GM12872 (cell line): ENCODE data around the gene ZNF784.

Experiments
- TF ChIP-seq, protein P1 (sequence below): IDR thresholded peaks from 3 replicates; pipeline ENCODE4 v1.5.1; 2011; ENCODE audit warnings: low read depth, mild to moderate bottlenecking, low read length, moderate library complexity; ENCODE audit not compliant: insufficient read depth

Gene ZNF784

DNA sequence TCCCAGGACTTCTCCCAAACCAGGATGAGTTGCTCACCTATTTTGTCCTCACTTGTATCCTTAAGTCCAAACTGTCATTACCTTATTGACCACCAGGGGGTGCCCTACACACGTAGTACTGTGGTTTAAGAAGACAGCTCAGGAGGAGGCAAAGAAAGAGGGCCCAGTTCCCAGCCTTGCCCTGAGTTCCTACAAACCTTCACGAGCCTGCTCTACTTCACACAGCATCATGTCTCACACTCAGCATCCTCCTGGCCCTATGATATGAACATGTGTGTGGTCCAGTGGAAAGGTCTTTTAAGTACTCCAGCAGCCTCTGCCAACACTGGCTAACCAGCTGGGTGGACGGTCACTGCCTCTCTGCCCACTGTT is 8.1 kb upstream of the ZNF784 start:
- TF ChIP-seq, protein P1, sequence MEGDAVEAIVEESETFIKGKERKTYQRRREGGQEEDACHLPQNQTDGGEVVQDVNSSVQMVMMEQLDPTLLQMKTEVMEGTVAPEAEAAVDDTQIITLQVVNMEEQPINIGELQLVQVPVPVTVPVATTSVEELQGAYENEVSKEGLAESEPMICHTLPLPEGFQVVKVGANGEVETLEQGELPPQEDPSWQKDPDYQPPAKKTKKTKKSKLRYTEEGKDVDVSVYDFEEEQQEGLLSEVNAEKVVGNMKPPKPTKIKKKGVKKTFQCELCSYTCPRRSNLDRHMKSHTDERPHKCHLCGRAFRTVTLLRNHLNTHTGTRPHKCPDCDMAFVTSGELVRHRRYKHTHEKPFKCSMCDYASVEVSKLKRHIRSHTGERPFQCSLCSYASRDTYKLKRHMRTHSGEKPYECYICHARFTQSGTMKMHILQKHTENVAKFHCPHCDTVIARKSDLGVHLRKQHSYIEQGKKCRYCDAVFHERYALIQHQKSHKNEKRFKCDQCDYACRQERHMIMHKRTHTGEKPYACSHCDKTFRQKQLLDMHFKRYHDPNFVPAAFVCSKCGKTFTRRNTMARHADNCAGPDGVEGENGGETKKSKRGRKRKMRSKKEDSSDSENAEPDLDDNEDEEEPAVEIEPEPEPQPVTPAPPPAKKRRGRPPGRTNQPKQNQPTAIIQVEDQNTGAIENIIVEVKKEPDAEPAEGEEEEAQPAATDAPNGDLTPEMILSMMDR = peak; percentile 78

DNA sequence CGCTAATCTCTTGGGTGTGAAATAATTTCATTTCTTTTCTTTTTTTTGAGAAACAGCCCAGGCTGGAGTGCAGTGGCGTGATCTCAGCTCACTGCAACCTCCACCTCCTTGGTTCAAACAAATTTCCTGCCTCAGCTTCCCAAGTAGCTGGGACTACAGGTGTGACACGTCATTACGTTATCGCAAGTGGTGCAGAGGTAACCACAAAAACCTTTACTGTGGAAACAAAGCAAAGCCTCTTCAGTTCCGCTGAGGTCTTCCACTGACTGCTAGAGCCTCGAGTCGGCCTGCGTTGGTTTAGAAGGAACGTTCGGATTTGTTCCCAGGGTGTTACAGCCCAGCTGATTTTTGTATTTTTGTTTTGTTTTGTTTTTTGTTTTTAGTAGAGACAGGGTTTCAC is 2.0 kb upstream of the ZNF784 start:
- TF ChIP-seq, protein P1 = no peak

DNA sequence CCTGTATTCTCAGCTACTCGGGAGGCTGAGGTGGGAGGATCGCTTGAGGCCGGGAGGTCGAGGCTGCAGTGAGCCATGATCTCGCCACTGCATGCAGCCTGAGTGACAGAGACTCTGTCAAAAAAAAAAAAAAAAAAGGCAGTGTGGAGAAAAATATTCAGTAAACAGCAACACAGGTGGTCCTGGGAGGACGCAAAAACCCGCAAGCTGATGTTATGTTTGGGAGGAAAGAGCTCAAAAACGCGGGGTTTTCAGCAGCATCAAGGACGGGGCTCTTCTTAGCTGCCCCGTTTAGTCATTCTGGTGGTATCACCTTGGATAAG is 599 bp upstream of the ZNF784 start:
- TF ChIP-seq, protein P1 = no peak

DNA sequence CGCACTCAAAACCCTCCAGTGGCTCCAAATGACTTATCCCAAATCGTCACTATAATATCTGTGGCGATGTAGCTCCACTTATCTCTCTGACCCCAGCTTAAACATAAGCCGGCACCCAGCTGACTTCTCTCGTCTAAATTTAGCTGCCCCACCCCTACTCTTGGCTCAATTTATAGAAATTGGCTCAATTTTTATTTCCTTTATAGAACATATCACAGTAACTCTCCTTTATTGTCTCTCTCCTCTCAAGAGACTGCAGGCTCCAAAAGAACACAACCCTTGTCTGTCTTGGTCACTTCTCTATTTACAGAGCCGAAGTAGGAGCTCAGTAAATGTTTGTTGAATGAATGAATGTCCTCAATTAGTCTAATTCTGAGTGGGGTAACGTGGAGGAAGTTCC is 805 bp downstream of the ZNF784 start:
- TF ChIP-seq, protein P1 = no peak

DNA sequence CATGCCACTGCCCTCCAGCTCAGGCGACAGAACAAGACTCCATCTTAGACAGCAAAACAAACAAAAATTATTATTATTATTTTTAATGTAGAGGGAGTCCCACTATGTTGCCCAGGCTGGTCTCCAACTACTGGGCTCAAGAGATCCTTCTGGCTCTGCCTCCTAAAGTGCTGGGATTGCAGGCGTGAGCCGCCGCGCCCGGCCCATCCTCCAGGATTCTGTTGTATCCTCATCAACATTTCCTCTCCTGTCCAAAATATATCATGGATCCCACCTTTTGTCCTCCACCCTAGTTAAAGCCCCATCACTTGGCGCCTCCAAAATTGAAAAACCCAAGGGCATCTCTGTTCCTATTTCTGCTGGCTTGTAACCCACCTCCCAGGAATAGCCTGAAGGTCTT is 1.2 kb downstream of the ZNF784 start:
- TF ChIP-seq, protein P1 = no peak

DNA sequence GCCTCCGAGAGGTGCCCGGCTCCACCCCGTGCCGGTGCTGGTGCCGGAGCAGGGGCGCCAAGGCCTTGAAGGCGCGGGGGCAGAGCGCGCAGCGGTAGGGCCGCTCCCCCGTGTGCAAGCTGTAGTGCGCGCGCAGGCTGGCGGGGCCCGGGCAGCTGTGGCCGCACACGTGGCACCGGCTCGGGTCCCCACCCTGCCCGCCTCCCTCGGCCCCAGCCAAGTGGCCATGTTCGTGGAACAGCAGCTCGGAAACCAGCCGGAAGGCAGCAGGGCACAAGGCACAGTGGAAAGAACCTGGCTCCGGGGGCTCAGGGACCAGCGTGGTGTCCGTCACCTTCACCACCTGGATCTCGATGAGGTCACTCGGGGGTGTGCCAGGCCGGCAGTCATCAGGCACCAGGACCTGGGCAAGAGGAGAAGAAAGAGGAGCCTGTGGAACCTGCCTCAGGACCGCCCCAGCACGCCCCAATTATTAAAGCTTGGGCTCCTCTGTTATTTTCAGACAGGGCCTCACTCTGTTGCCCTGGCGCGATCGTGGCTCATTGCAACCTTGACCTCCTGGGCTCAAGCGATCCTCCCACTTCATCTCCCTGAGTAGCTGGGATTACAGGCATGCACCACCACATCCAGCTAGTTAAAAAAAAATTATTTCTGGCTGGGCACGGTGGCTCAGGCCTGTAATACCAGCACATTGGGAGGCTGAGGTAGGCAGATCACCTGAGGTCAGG is 2.0 kb downstream of the ZNF784 start:
- TF ChIP-seq, protein P1 = no peak

DNA sequence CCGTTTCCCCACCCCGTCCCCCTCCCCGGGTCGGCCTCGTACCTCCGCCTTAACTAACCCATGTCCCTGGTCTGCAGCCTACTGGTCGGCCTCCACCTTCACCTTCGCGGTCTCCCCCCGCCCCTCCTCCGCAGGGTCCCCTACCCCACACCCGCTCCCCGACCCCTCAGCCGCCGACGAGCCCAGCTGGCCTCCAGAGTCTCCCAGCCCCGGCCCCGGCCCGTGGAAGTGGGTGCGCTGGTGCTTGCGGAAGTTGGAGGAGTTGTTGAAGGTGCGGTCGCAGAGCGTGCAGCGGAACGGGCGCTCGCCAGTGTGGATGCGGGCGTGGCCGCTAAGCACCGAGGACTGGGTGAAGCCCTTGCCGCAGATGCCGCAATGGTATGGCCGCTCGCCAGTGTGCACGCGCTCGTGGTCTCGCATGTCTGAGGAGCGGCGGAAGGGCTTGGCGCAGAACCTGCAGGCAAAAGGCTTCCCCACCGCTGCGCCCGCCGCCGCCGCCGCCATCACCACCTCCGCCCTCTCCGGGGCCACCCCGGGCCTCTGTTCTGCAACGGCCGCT is 2.6 kb downstream of the ZNF784 start:
- TF ChIP-seq, protein P1 = no peak
